Large intestine (tissue), 12 donors: ENCODE data around the gene PRRG4. TPM values are rescaled to one million over a fixed set of nuclear protein-coding genes. Genes with fewer than 3 reads are reported as not detected.
A peak's percentile ranks its signal among the peaks of the same experiment; 100 is the strongest.
"Not testable (repeated sequence)": the region's sequence is repeated elsewhere in the genome, so short reads cannot be mapped to it uniquely, and the experiment has no call there.

Experiments used
- DNase-seq, 2 donors: peaks; one replicate each; pipeline versions ENCODE4 v3.0.0 to v3.0.0-alpha.2; 2013
- H3K27ac ChIP-seq: one replicate; pipeline ENCODE4 v1.5.1; 2013; ENCODE audit warnings: low read length
- H3K27me3 ChIP-seq: 2 replicates; pipeline ENCODE4 v1.6.1; 2013; ENCODE audit warnings: low read length; ENCODE audit not compliant: control insufficient read depth, insufficient read depth
- H3K36me3 ChIP-seq: 2 replicates; pipeline ENCODE4 v1.6.1; 2013; ENCODE audit warnings: low read length; ENCODE audit not compliant: control insufficient read depth, insufficient read depth
- H3K4me1 ChIP-seq: one replicate; pipeline ENCODE4 v1.6.1; 2013; ENCODE audit warnings: low read length; ENCODE audit not compliant: control insufficient read depth, insufficient read depth
- H3K4me3 ChIP-seq: one replicate; pipeline ENCODE4 v1.5.1; 2013; ENCODE audit warnings: low read length
- H3K9me3 ChIP-seq: one replicate; pipeline ENCODE4 v1.6.1; 2013; ENCODE audit warnings: mild to moderate bottlenecking, low read depth, low read length, moderate library complexity; ENCODE audit not compliant: control insufficient read depth
- WGBS: methylation state at CpG from one replicate; pipeline ENCODE4 v1.1.5; 2013; ENCODE audit warnings: low lambda C conversion rate; ENCODE audit not compliant: insufficient coverage; 5-methylcytosine and 5-hydroxymethylcytosine counted together
- long read RNA-seq, 11 donors: transcript quantifications; one replicate each; lab custom pipeline, GENCODE V29; 2026
- polyA plus RNA-seq: library from polyadenylated mRNA; unstranded; fragments of 120-200 nt; gene quantifications from one replicate; pipeline ENCODE4 v1.2.1, GENCODE V29; 2013

Gene PRRG4
- polyA plus RNA-seq = 9.3 TPM
- long read RNA-seq, donor 1, full-length matches to known transcripts = 1 of 1 reads
- long read RNA-seq, donor 1, partial matches to known transcripts = 0 of 1 reads
- long read RNA-seq, donor 1, other reads (novel, unspliced or antisense) = 0 of 1 reads
- long read RNA-seq, donor 2, full-length matches to known transcripts = 4 of 4 reads
- long read RNA-seq, donor 2, partial matches to known transcripts = 0 of 4 reads
- long read RNA-seq, donor 2, other reads (novel, unspliced or antisense) = 0 of 4 reads
- long read RNA-seq, donor 3 = 0 reads
- long read RNA-seq, donor 4 = 0 reads
- long read RNA-seq, donor 5 = 0 reads
- long read RNA-seq, donor 6 = 0 reads
- long read RNA-seq, donor 7, full-length matches to known transcripts = 1 of 1 reads
- long read RNA-seq, donor 7, partial matches to known transcripts = 0 of 1 reads
- long read RNA-seq, donor 7, other reads (novel, unspliced or antisense) = 0 of 1 reads
- long read RNA-seq, donor 8, full-length matches to known transcripts = 1 of 1 reads
- long read RNA-seq, donor 8, partial matches to known transcripts = 0 of 1 reads
- long read RNA-seq, donor 8, other reads (novel, unspliced or antisense) = 0 of 1 reads
- long read RNA-seq, donor 9, full-length matches to known transcripts = 2 of 2 reads
- long read RNA-seq, donor 9, partial matches to known transcripts = 0 of 2 reads
- long read RNA-seq, donor 9, other reads (novel, unspliced or antisense) = 0 of 2 reads
- long read RNA-seq, donor 10 = 0 reads
- long read RNA-seq, donor 11 = 0 reads

- Histone ChIP-seq H3K4me3 (peak within 1 kb of the TSS; percentile 83), H3K36me3 (no peaks in the 10 kb centered on the region), H3K27ac (peak within 1 kb of the TSS; percentile 80), H3K27me3 (peaks cover 4% of the 10 kb centered on the region), H3K9me3 (no peaks in the 10 kb centered on the region), H3K4me1 (no peaks in the 10 kb centered on the region)
- DNase-seq = peak; percentile 68 to 86
- no CpG with 5 or more reads among the region's 85 CpGs for WGBS
Measured at GRCh38 chr11:32829680-32830412, at the start of gene PRRG4. Gene PRRG4 (plus strand): TSS chr11:32829927. CDS start chr11:32830530, 603 bp downstream.

- not testable (repeated sequence) for H3K36me3 ChIP-seq, DNase-seq, H3K4me3 ChIP-seq, H3K27me3 ChIP-seq, H3K9me3 ChIP-seq, H3K4me1 ChIP-seq, H3K27ac ChIP-seq
- WGBS = 100% methylated on average over 2 of the region's 2 CpGs
Measured at GRCh38 chr11:32780839-32781238, 48.9 kb upstream of the PRRG4 start.

- H3K4me3 ChIP-seq = no peak overlapping the region
- no CpG with 5 or more reads among the region's 5 CpGs for whole genome bisulfite sequencing
Measured at GRCh38 chr11:32781721-32782120, 48.0 kb upstream of the PRRG4 start.

GRCh38 chr11:32785262-32785661 is 44.5 kb upstream of the PRRG4 start:
- Histone ChIP-seq H3K9me3 (no peaks in the 10 kb centered on the region), H3K36me3 (no peaks in the 10 kb centered on the region), H3K4me1 (no peaks in the 10 kb centered on the region), H3K27ac (no peak overlapping the region), H3K4me3 (no peak overlapping the region), H3K27me3 (peaks cover 6% of the 10 kb centered on the region)
- no peak for DNase-seq
- 100% methylated on average over 1 of the region's 3 CpGs for WGBS

More at GRCh38 chr11:32781721-32782120, 48.0 kb upstream of the PRRG4 start:
- no peaks in the 10 kb centered on the region for H3K9me3 ChIP-seq
- H3K27ac ChIP-seq = no peak overlapping the region
- no peaks in the 10 kb centered on the region for H3K27me3 ChIP-seq
- no peaks in the 10 kb centered on the region for H3K36me3 ChIP-seq
- H3K4me1 ChIP-seq = no peaks in the 10 kb centered on the region
- DNase-seq = no peak

GRCh38 chr11:32786811-32787210 is 42.9 kb upstream of the PRRG4 start:
- H3K27ac ChIP-seq = no peak overlapping the region
- H3K27me3 ChIP-seq = peaks cover 10% of the 10 kb centered on the region
- H3K36me3 ChIP-seq = no peaks in the 10 kb centered on the region
- H3K9me3 ChIP-seq = no peaks in the 10 kb centered on the region
- no peak overlapping the region for H3K4me3 ChIP-seq
- DNase-seq = no peak
- no peaks in the 10 kb centered on the region for H3K4me1 ChIP-seq

GRCh38 chr11:32790916-32791315 is 38.8 kb upstream of the PRRG4 start:
- no peaks in the 10 kb centered on the region for H3K9me3 ChIP-seq
- no peaks in the 10 kb centered on the region for H3K4me1 ChIP-seq
- H3K27ac ChIP-seq = no peak overlapping the region
- no peak for DNase-seq
- no peaks in the 10 kb centered on the region for H3K36me3 ChIP-seq
- H3K27me3 ChIP-seq = peaks cover 16% of the 10 kb centered on the region
- no CpG with 5 or more reads among the region's 1 CpG for WGBS
- H3K4me3 ChIP-seq = no peak overlapping the region

- WGBS = 100% methylated on average over 1 of the region's 6 CpGs
- Histone ChIP-seq H3K4me1 (no peaks in the 10 kb centered on the region), H3K36me3 (no peaks in the 10 kb centered on the region), H3K27ac (no peak overlapping the region), H3K9me3 (no peaks in the 10 kb centered on the region), H3K27me3 (peaks cover 16% of the 10 kb centered on the region), H3K4me3 (no peak overlapping the region)
- DNase-seq = no peak
Measured at GRCh38 chr11:32792111-32792947, 37.4 kb upstream of the PRRG4 start.

- H3K4me3 ChIP-seq = no peak overlapping the region
- 100% methylated on average over 2 of the region's 13 CpGs for WGBS
- H3K27ac ChIP-seq = no peak overlapping the region
- peaks cover 16% of the 10 kb centered on the region for H3K27me3 ChIP-seq
- H3K9me3 ChIP-seq = no peaks in the 10 kb centered on the region
- H3K4me1 ChIP-seq = no peaks in the 10 kb centered on the region
- H3K36me3 ChIP-seq = no peaks in the 10 kb centered on the region
- DNase-seq = peak; percentile 4 to 42
Measured at GRCh38 chr11:32792948-32793475, 36.7 kb upstream of the PRRG4 start.

- no peak for DNase-seq
- H3K27ac ChIP-seq = no peak within 1 kb of the TSS
- H3K4me3 ChIP-seq = no peak within 1 kb of the TSS
- H3K4me1 ChIP-seq = no peaks in the 10 kb centered on the region
- H3K36me3 ChIP-seq = no peaks in the 10 kb centered on the region
- H3K9me3 ChIP-seq = no peaks in the 10 kb centered on the region
- 90% methylated on average over 2 of the region's 12 CpGs for WGBS
- H3K27me3 ChIP-seq = peaks cover 14% of the 10 kb centered on the region
Measured at GRCh38 chr11:32794439-32794838, 35.3 kb upstream of the PRRG4 start, which contains the start of gene CCDC73. Gene CCDC73 (minus strand): TSS chr11:32794662. CDS start chr11:32760243, 34,419 bp downstream.
